Glomerular visceral epithelial cell (primary cell): ENCODE measurements around the gene ZNF564.
A peak's percentile ranks its signal among the peaks of the same experiment; 100 is the strongest.
"Not testable (repeated sequence)": the region's sequence is repeated elsewhere in the genome, so short reads cannot be mapped to it uniquely, and the experiment has no call there.

Source experiments
- DNase-seq: peaks from one replicate; pipeline ENCODE4 v3.0.0-alpha.2; 2016; ENCODE audit errors: extremely low spot score

The ZNF564 gene

GRCh38 chr19:12497032-12497431, 54.2 kb downstream of the ZNF564 start:
- DNase-seq: no peak

- no peak for DNase-seq
Measured at GRCh38 chr19:12496480-12496879, 54.8 kb downstream of the ZNF564 start.

GRCh38 chr19:12495002-12495802, 56.1 kb downstream of the ZNF564 start:
- no peak for DNase-seq

GRCh38 chr19:12494260-12494860, 56.9 kb downstream of the ZNF564 start:
- DNase-seq: no peak

GRCh38 chr19:12486265-12486783, 65.0 kb downstream of the ZNF564 start:
- not testable (repeated sequence) for DNase-seq

GRCh38 chr19:12485571-12485970, 65.7 kb downstream of the ZNF564 start:
- DNase-seq: no peak

GRCh38 chr19:12485052-12485416, 66.2 kb downstream of the ZNF564 start:
- DNase-seq: no peak

GRCh38 chr19:12484371-12485051, 66.8 kb downstream of the ZNF564 start, which contains the start of gene ZNF709:
Gene ZNF709, minus strand, starts transcription at chr19:12484816. Its CDS starts 159 bp downstream, at chr19:12484657.
- DNase-seq: peak; percentile 89

GRCh38 chr19:12484011-12484370, 67.3 kb downstream of the ZNF564 start:
- DNase-seq: no peak

GRCh38 chr19:12482509-12482886, 68.8 kb downstream of the ZNF564 start:
- DNase-seq: peak; percentile 13

GRCh38 chr19:12481781-12482508, 69.3 kb downstream of the ZNF564 start:
- no peak for DNase-seq

- DNase-seq: no peak
Measured at GRCh38 chr19:12478234-12478941, 72.9 kb downstream of the ZNF564 start.
